ENCODE measurements around the gene GMNN.
"Not testable (repeated sequence)": the region's sequence is repeated elsewhere in the genome, so short reads cannot be mapped to it uniquely, and the experiment has no call there.

The GMNN gene

GRCh38 chr6:24763578-24763977 lies 11.2 kb upstream of the GMNN start:
- DNase-seq = no peak

- DNase-seq = not testable (repeated sequence)
Measured at GRCh38 chr6:24764833-24765828, 9.6 kb upstream of the GMNN start.

GRCh38 chr6:24765968-24766367 lies 8.8 kb upstream of the GMNN start:
- not testable (repeated sequence) for DNase-seq

- DNase-seq = no peak
Measured at GRCh38 chr6:24766680-24767462, 7.9 kb upstream of the GMNN start.

- DNase-seq = no peak
Measured at GRCh38 chr6:24768361-24768760, 6.4 kb upstream of the GMNN start.

GRCh38 chr6:24775520-24776058 lies 852 bp downstream of the GMNN start:
- peak; percentile 35 for DNase-seq

- no peak for DNase-seq
Measured at GRCh38 chr6:24777227-24777626, 2.5 kb downstream of the GMNN start.

- no peak for DNase-seq
Measured at GRCh38 chr6:24778121-24778520, 3.4 kb downstream of the GMNN start.

- DNase-seq = no peak
Measured at GRCh38 chr6:24778878-24779277, 4.1 kb downstream of the GMNN start.

GRCh38 chr6:24779416-24780016 lies 4.8 kb downstream of the GMNN start:
- DNase-seq = no peak

GRCh38 chr6:24780206-24780605 lies 5.5 kb downstream of the GMNN start:
- no peak for DNase-seq

- DNase-seq = no peak
Measured at GRCh38 chr6:24788031-24788665, 13.4 kb downstream of the GMNN start.

- no peak for DNase-seq
Measured at GRCh38 chr6:24795106-24795505, 20.4 kb downstream of the GMNN start.

GRCh38 chr6:24796616-24797290 lies 22.0 kb downstream of the GMNN start:
- no peak for DNase-seq

GRCh38 chr6:24797596-24798216 lies 23.0 kb downstream of the GMNN start:
- no peak for DNase-seq

- no peak for DNase-seq
Measured at GRCh38 chr6:24798740-24799540, 24.2 kb downstream of the GMNN start, which contains the start of gene ARMH2. ARMH2 (minus strand) TSS chr6:24798917; CDS start chr6:24798857, 60 bp downstream.

- DNase-seq = no peak
Measured at GRCh38 chr6:24799541-24799915, 24.8 kb downstream of the GMNN start.

GRCh38 chr6:24802271-24803059 lies 27.7 kb downstream of the GMNN start:
- DNase-seq = no peak

GRCh38 chr6:24807584-24807983 lies 32.8 kb downstream of the GMNN start:
- no peak for DNase-seq

GRCh38 chr6:24809728-24810127 lies 35.0 kb downstream of the GMNN start:
- no peak for DNase-seq

Measured in CD4-positive, alpha-beta T cell treated with Interleukin-6 for 4 hours (primary cell).